Measurements from ENCODE around the gene ITPR1. TPM values are rescaled to one million over a fixed set of nuclear protein-coding genes. Genes with fewer than 3 reads are reported as not detected.
A peak's percentile ranks its signal among the peaks of the same experiment; 100 is the strongest.

ITPR1 gene
- total RNA-seq, 1 donor from 2014 or later, result 143 TPM

DNA sequence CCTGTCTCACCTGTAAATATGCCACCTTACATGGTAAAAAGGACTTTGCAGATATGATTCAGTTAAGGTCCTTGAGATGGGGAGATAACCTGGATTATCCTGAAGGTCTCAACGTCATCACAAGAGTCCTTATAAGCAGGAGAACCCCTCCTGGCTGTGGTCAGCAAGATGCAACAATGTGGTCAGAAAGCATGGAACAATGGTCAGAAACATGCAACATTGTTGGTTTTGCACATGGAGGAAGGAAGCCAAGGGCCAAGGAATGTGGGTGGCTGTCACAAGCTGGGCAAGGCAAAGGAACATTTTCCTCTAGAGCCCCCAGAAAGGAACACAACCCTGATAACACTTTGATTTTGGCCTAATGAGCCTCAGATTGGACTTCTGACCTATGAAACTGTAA lies 16.7 kb upstream of the ITPR1 start:
- intact Hi-C loops (cut with micrococcal nuclease), result no loop called here
- no peaks in the 10 kb centered on the region for H3K36me3 Mint-ChIP-seq (ENCODE audit: low read depth)
- ChIA-PET CTCF (no interaction called here), POLR2A (interaction anchor here (1.5 to 4.1 kb wide), 2 partner anchors 9 to 17 kb away, joined by 3 to 38 read pairs; partner anchors contain the start of genes ITPR1 and SUMF1)
- H3K27ac Mint-ChIP-seq, result no peak overlapping the region
- DNase-seq (no peak), ATAC-seq (ENCODE audit: low read depth) (no peak)
- no peaks in the 10 kb centered on the region for H3K27me3 Mint-ChIP-seq
- H3K4me1 Mint-ChIP-seq, result peaks cover 14% of the 10 kb centered on the region
- no peak overlapping the region for H3K4me3 Mint-ChIP-seq
- no peak for TF ChIP-seq CTCF (IDR thresholded peaks at IDR 0.05)
- no peaks in the 10 kb centered on the region for H3K9me3 Mint-ChIP-seq

GRCh38 chr3:4478261-4478660 lies 14.9 kb upstream of the ITPR1 start:
- POLR2A ChIA-PET, result interaction anchor here (1.6 kb wide), 1 partner anchor 15 kb away, joined by 5 read pairs; the partner anchor contains the start of gene ITPR1
- Mint-ChIP-seq H3K9me3 (no peaks in the 10 kb centered on the region), H3K27me3 (no peaks in the 10 kb centered on the region), H3K36me3 (ENCODE audit: low read depth) (no peaks in the 10 kb centered on the region), H3K4me1 (peaks cover 14% of the 10 kb centered on the region), H3K27ac (no peak overlapping the region), H3K4me3 (no peak overlapping the region)
- no peak for TF ChIP-seq CTCF (IDR thresholded peaks at IDR 0.05)
- DNase-seq (no peak), ATAC-seq (ENCODE audit: low read depth) (no peak)
- intact Hi-C loops (cut with micrococcal nuclease), result no loop called here
- CTCF ChIA-PET, result no interaction called here

GRCh38 chr3:4491855-4492207 lies 1.3 kb upstream of the ITPR1 start:
- ChIA-PET POLR2A (interaction anchor here (0.5 to 6.2 kb wide), 6 partner anchors 11 to 142 kb away, joined by 3 to 288 read pairs (median 63); partner anchors contain the start of gene SUMF1), CTCF (interaction anchor here (0.8 to 3.7 kb wide), 3 partner anchors 26 to 142 kb away, joined by 3 to 14 read pairs (median 7); no protein-coding TSS in a partner anchor)
- Mint-ChIP-seq H3K9me3 (no peaks in the 10 kb centered on the region), H3K36me3 (ENCODE audit: low read depth) (peaks cover 25% of the 10 kb centered on the region), H3K27ac (no peak overlapping the region), H3K4me1 (peaks cover 36% of the 10 kb centered on the region), H3K4me3 (peak overlapping the region; percentile 93), H3K27me3 (no peaks in the 10 kb centered on the region)
- DNase-seq (no peak), ATAC-seq (ENCODE audit: low read depth) (no peak)
- TF ChIP-seq CTCF (IDR thresholded peaks at IDR 0.05), result no peak
- intact Hi-C loops (cut with micrococcal nuclease), result loop anchor here (2.0 to 10.0 kb wide), 4 partner anchors 65 to 1365 kb away; partner anchors contain the start of gene TRNT1

DNA sequence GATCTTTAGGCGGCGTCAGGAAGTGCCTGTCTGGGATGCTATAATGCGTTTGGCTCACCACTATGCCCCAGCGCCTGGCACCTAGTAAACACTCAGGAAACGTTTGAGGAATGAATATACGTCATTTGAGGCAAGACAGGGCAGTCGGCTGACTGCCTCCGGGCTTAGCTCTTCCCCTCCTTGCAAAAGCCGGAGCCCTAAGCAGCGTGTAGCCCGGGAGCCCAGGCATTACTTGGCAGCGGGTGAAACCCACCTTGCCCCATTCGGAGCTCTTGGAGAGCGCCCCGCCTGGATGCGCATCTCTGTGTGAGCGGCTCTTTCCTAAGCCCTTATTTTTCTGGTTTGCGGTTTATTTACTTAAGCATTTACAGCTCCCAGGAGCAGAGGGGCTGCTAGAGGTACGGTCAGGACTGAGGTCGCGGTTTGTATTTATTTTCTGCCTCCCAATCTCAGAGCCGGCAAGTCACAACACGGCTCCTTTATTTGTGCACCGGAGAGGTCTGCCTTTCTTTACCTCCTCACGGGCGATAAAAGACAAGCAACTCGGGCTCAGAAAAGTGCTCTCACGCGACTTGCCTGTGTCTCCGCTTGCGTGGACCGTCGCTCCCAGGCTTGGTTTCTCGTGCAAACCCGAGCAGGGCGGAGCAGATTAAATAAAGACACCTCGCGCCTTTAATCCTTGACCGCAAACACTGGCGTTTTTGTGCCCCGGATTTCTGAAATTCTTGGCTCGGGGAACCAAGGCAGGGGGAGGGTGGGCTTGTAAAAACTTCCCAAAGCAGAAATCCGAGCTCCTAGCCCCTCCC lies 737 bp upstream of the ITPR1 start:
- no peak for TF ChIP-seq CTCF (IDR thresholded peaks at IDR 0.05)
- DNase-seq, result peak; percentile 33
- H3K27ac Mint-ChIP-seq, result peak overlapping the region; percentile 92
- peaks cover 42% of the 10 kb centered on the region for H3K4me1 Mint-ChIP-seq
- POLR2A ChIA-PET, result interaction anchor here (0.5 to 6.2 kb wide), 35 partner anchors 12 to 1370 kb away, joined by 3 to 288 read pairs (median 4); partner anchors contain the start of genes EDEM1 and SUMF1
- CTCF ChIA-PET, result interaction anchor here (0.8 to 3.7 kb wide), 5 partner anchors 11 to 142 kb away, joined by 3 to 14 read pairs (median 7); no protein-coding TSS in a partner anchor
- intact Hi-C loops (cut with micrococcal nuclease), result loop anchor here (1.0 to 10.0 kb wide), 13 partner anchors 12 to 1366 kb away; partner anchors contain the start of genes ARL8B, EDEM1, SETMAR and SUMF1
- H3K9me3 Mint-ChIP-seq, result no peaks in the 10 kb centered on the region
- H3K27me3 Mint-ChIP-seq, result no peaks in the 10 kb centered on the region
- H3K36me3 Mint-ChIP-seq (ENCODE audit: low read depth), result peaks cover 30% of the 10 kb centered on the region
- peak; percentile 19 for ATAC-seq (ENCODE audit: low read depth)
- peak overlapping the region; percentile 93 for H3K4me3 Mint-ChIP-seq

Measured in activated B cell treated with CpG ODN at 0.5 μM for 24 hours (primary cell).